Ascending aorta (tissue), 2 donors: Measurements from ENCODE around the gene AKAP13. TPM values are rescaled to one million over a fixed set of nuclear protein-coding genes. Genes with fewer than 3 reads are reported as not detected.
A peak's percentile ranks its signal among the peaks of the same experiment; 100 is the strongest.
"Not testable (repeated sequence)": the region's sequence is repeated elsewhere in the genome, so short reads cannot be mapped to it uniquely, and the experiment has no call there.

ENCODE experiments used
- DNase-seq, 2 donors: peaks; one replicate each; pipeline ENCODE4 v3.0.0-alpha.2; 2019; ENCODE audit warnings: low spot score in 2 of 2
- H3K27ac ChIP-seq, 2 donors: fragments of 200-600 bp; sonication (generic); one replicate each; pipeline ENCODE4 v1.5.1; 2016 to 2017; ENCODE audit warnings: mild to moderate bottlenecking in 1 of 2
- H3K27me3 ChIP-seq: fragments of 200-600 bp; sonication (generic); one replicate; pipeline ENCODE4 v1.5.1; 2017
- H3K36me3 ChIP-seq, 2 donors: fragments of 200-600 bp; sonication (generic); one replicate each; pipeline ENCODE4 v1.5.1; 2016
- H3K4me1 ChIP-seq, 2 donors: fragments of 200-600 bp; sonication (generic); one replicate each; pipeline ENCODE4 v1.5.1; 2016 to 2017; ENCODE audit warnings: mild to moderate bottlenecking in 1 of 2
- H3K4me3 ChIP-seq, 2 donors: fragments of 200-600 bp; sonication (generic); one replicate each; pipeline ENCODE4 v1.5.1; 2016 to 2017; ENCODE audit warnings: mild to moderate bottlenecking in 1 of 2
- H3K9me3 ChIP-seq, 2 donors: fragments of 200-600 bp; sonication (generic); one replicate each; pipeline ENCODE4 v1.5.1; 2016
- intact Hi-C: fragments of 100-400 bp; cut with DNase I; formaldehyde crosslinking; loops from one replicate; pipeline ENCODE4 v1.15.1; 2023
- total RNA-seq: library from RNA; depleted of rRNA; stranded (reverse); fragments of >200 nt; gene quantifications from one replicate; pipeline ENCODE4 v1.1.0, GENCODE V29; 2016
- TF ChIP-seq, protein P1 (sequence below), 3 experiments: fragments of 200-600 bp in 2 of 3; fragments of 450-650 bp in 1 of 3; sonication (generic) in 2 of 3; IDR thresholded peaks; one replicate each; pipeline ENCODE4 v1.5.1; 2016 to 2019; ENCODE audit warnings: antibody characterized with exemption in 3 of 3, mild to moderate bottlenecking in 1 of 3, moderate library complexity in 1 of 3

Gene AKAP13
- total RNA-seq, 1 donor from 2014 or later = 74.3 TPM

DNA sequence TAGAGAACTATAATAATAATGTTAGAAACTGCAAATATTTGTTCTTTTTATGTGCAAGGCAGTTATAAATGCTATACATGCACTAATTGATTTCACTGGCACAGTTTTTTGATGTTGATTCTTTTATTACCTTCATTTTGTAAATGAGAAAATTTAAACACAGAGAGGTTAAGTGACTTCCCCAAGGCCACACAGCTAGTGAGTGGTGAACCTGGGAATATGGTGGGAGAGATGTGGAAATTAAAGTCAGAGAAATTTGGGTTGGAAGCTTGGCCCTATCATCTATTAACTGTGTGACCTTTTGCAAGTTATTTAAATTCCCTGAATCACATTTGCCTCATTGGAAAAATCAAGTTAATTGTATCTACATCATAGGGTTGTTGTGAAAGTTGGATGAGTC is 39.6 kb upstream of the AKAP13 start:
- Histone ChIP-seq H3K27me3 (no peaks in the 10 kb centered on the region), H3K9me3 (no peaks in the 10 kb centered on the region), H3K4me3 (no peak overlapping the region), H3K27ac (no peak overlapping the region), H3K4me1 (peaks cover 0 to 6% of the 10 kb centered on the region in 2 donors), H3K36me3 (no peaks in the 10 kb centered on the region)
- TF ChIP-seq, protein P1, sequence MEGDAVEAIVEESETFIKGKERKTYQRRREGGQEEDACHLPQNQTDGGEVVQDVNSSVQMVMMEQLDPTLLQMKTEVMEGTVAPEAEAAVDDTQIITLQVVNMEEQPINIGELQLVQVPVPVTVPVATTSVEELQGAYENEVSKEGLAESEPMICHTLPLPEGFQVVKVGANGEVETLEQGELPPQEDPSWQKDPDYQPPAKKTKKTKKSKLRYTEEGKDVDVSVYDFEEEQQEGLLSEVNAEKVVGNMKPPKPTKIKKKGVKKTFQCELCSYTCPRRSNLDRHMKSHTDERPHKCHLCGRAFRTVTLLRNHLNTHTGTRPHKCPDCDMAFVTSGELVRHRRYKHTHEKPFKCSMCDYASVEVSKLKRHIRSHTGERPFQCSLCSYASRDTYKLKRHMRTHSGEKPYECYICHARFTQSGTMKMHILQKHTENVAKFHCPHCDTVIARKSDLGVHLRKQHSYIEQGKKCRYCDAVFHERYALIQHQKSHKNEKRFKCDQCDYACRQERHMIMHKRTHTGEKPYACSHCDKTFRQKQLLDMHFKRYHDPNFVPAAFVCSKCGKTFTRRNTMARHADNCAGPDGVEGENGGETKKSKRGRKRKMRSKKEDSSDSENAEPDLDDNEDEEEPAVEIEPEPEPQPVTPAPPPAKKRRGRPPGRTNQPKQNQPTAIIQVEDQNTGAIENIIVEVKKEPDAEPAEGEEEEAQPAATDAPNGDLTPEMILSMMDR (IDR thresholded peaks at IDR 0.05) = no peak
- DNase-seq = no peak
- intact Hi-C loops = no loop called here

DNA sequence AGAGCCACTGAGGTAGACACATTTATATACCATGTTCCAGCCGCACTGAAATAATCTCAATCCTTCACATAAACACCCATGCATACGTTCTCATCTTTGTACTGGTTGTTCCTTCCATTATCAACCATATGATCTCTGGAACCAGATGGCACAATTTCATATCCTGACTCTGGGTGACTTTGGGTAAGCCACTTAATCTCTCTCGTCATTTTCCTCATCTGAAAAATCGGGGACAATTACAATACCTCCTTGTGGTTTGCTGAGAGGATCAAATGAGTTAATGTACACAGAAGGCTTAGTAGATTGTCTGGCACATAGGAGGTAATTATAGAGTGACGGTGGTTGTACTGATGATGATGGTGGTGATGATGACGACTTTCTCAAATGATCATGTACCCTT is 38.2 kb upstream of the AKAP13 start:
- intact Hi-C loops, H3K27me3 ChIP-seq, H3K4me3 ChIP-seq, H3K9me3 ChIP-seq, H3K4me1 ChIP-seq, H3K27ac ChIP-seq, H3K36me3 ChIP-seq, DNase-seq: not testable (repeated sequence)

DNA sequence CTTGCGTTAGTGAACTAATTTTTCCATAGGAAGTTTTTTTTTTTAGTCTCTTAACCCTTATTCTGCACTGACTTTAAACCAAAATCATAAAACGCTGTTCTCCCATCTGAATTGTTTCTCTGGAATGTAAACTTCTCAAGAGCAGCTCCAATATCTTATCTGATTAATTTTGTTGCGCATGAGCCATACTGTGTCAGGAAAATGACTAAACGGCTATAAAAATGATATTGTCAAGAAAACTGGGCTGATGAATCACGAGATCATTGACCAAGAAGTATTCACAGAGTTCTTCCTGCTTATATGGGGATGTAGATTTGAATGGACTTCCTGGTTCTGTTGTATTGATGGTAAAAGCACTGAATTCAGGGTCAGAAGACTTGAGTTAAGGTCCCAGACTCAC is 37.0 kb upstream of the AKAP13 start:
- H3K27me3 ChIP-seq, H3K9me3 ChIP-seq, DNase-seq, intact Hi-C loops, H3K4me3 ChIP-seq, H3K27ac ChIP-seq, H3K4me1 ChIP-seq, H3K36me3 ChIP-seq: not testable (repeated sequence)

DNA sequence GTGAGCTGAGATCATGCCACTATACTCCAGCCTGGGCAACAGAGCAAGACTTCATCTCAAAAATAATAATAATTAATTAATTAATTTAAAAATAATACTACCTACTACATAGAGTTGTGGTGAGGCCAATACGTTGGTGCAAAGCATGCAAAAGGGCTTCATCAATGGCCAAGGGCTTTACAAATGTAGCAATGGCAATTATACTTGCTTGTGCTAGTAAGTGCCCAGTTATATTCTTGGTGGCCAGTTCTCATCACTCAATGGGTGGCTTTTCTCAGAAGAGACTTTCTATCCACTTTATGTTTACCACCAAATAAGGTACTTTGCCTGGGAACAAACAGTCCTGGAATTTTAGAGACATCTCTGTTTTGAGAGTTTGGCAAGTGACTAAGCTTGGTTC is 36.2 kb upstream of the AKAP13 start:
- H3K27me3 ChIP-seq, H3K27ac ChIP-seq, intact Hi-C loops, H3K4me1 ChIP-seq, H3K4me3 ChIP-seq, DNase-seq, H3K9me3 ChIP-seq, H3K36me3 ChIP-seq: not testable (repeated sequence)

DNA sequence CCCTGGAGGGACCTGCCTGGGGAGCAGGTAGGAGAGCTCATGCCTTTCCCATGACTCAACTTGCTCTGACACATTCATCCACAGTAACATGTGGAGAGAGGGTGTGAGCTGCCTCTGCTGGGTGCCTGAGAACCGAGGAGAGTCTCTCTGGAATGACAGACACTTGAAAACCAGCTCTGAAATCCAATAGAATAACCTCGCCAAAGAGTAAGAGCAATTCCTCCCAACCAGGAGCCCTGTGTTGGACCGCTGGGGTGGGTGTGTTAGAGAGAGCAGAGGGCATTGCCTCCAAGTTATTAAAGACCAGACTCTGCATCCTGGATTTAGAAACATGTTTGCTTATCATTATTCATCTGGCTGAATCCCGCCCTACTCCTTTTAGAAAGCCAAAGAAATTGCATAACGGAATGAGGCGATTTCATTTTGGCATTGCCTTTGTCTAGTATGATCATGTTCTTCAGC is 35.7 kb upstream of the AKAP13 start:
- H3K4me1 ChIP-seq, intact Hi-C loops, H3K27me3 ChIP-seq, H3K36me3 ChIP-seq, H3K27ac ChIP-seq, H3K4me3 ChIP-seq, H3K9me3 ChIP-seq: not testable (repeated sequence)
- peak in 1 of 2 donors; percentile 70 for DNase-seq

DNA sequence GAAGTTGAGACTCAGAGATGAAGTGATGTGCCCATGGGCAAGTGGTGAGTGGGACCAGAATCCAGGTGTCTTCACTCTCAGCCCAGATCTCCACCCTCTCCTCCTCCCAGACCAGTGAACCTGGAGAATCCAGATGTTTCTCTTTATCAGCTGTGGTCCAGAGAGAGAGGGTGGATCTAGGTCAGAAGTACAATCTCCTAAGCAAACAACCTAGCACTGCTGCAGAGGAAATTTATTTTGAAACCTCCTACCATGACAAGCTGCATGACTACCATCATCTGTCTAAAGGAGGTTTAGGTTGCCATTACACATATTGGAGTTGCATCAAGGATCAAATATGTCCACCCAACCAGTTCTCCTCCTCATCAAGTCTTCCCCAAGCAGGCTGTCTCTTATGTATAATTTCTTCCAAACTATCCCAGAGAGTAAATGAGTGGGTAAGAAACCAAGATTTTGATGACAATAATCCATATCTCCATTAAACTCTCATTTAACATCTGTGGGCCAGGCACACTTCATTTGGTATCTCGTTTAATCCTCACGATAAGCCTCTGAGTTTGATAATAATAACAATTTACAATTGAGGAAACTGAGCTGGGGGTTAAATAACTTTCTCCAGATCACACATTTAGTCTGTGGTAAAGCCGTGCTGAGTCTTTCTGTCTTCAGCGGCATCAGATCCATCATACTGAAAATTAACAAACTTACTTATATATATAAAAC is 35.0 kb upstream of the AKAP13 start:
- H3K36me3 ChIP-seq, H3K27me3 ChIP-seq, H3K27ac ChIP-seq, intact Hi-C loops, H3K4me3 ChIP-seq, DNase-seq, H3K9me3 ChIP-seq, H3K4me1 ChIP-seq: not testable (repeated sequence)

DNA sequence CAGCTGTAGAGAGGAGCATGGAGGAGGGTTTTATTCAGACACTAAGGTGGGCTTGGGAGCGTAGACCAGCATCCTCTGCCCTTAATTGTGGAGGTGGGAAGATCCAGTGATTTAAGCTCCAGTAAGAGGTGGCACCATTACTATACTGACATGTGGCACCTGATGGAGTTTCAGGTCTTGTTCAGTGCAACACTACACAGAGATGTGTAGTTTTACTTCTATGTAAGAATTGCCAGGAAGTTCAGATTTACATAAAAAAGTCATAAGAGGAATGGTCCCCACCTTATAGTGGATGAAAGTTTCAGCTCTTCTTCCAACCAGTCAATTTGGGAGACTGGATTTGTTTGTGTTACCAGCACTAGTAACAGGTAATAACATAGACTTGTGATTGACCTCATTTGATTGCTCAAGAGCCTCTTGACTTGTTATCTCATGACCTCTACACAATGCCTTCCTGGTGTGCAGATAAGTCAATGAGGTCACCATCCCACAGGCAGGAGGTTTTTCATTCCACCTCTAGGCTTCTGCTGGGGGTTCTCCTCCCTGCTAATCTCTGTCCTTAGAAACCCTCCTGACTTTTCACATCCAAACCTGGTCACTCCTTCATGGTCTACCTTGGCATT is 33.8 kb upstream of the AKAP13 start:
- intact Hi-C loops, H3K27ac ChIP-seq: not testable (repeated sequence)

DNA sequence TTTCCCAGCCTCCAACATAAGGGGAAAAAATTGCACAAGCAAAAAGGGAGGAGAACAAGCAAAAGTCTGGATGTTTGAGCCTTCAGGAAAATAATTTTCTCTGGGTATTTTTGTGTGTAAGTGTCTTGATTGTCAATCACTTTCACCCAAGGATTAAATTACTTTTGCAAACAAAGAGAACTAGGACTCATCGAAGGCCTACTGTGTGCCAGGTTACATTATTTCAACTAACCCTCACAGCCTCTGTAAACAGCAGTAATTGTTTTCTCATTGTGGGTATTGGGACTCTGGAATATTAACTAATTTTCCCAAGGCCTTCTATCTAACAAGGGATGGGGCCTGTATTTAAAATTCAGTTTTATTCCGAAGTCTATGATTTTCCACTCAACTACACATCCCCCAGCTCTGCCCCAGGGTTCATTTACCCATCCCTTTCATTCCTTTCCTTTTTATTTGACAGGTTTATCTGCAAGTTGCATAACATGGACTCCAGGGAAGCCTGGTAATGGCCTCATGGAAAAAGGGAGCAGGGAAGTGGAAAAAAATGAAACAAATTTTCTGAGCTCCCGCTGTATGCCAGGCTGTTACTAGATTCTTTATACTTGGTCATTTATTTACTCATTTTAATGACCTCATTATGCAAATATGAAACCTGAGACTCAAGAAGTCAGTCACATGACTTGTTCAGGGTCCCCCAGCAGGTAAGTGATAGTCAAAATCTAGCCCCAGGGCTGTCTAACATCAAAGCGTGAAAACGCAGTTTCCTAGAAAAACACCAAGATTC is 32.9 kb upstream of the AKAP13 start:
- H3K27ac ChIP-seq, DNase-seq, H3K9me3 ChIP-seq, intact Hi-C loops, H3K4me1 ChIP-seq, H3K36me3 ChIP-seq, H3K4me3 ChIP-seq, H3K27me3 ChIP-seq: not testable (repeated sequence)

More for the DNA sequence above, 33.8 kb upstream of the AKAP13 start:
- H3K4me3 ChIP-seq, DNase-seq, H3K9me3 ChIP-seq, H3K36me3 ChIP-seq, H3K27me3 ChIP-seq, H3K4me1 ChIP-seq: not testable (repeated sequence)

DNA sequence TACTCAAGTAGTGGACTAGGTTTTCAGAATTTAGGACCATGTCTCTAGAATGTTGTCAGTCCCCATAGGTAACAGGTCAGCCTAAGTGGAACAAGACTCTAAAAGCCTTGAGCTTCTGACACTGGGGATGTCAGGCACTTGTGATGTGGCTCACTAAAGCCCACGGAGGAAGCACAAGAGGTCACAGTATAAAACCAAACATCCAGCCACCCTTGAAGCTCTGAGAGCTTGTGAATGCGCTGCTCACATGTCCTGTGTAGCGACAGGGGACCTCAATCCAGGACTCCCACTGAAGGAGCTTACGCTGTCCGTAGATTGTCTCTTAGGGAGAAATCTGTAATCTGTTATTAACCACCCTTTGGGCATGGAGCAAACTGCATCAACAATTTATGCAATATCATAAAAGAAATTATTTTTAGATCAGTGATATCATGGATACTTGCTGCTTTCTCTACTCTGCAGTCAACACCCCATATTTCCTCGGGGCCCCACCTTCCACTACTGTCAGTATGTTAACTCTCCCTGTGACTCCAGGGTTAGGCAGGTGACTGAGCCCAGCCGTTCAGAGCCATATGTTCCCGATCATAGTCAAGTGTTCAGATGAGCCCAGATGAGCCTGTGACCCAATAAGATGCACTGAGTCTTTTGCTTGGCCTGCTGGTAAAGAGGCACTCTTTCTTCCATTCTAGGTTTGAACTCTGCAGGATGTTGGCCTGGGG is 32.2 kb upstream of the AKAP13 start:
- H3K9me3 ChIP-seq, H3K27ac ChIP-seq, intact Hi-C loops, H3K36me3 ChIP-seq, H3K4me1 ChIP-seq, H3K4me3 ChIP-seq, H3K27me3 ChIP-seq, DNase-seq: not testable (repeated sequence)

DNA sequence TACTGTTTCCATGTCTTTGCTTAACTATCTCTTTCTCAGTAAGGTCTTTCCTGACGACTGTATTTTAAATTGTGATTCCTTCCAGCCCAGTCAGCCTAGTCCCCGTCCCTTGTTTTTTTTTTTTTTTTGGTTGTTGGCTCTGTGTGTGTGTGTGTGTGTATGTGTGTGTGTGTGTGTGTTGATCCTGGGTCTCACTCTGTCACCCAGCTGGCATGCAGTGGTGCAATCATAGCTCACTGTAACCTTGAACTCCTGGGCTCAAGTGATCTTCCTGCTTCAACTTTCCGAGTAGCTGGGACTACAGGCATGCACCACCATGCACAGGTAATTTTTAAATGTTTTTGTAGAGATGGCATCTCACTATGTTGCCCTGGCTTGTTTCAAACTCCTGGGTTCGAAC is 31.3 kb upstream of the AKAP13 start:
- H3K4me1 ChIP-seq, DNase-seq, H3K36me3 ChIP-seq, H3K9me3 ChIP-seq, H3K27ac ChIP-seq, H3K27me3 ChIP-seq, H3K4me3 ChIP-seq, intact Hi-C loops: not testable (repeated sequence)
